ENCODE data around the gene NOS1AP. TPM values are rescaled to one million over a fixed set of nuclear protein-coding genes. Genes with fewer than 3 reads are reported as not detected.

Gene NOS1AP
- total and polyA plus RNA-seq, 2 experiments from 2014 or later, result 5.8 to 6.6 TPM

DNA sequence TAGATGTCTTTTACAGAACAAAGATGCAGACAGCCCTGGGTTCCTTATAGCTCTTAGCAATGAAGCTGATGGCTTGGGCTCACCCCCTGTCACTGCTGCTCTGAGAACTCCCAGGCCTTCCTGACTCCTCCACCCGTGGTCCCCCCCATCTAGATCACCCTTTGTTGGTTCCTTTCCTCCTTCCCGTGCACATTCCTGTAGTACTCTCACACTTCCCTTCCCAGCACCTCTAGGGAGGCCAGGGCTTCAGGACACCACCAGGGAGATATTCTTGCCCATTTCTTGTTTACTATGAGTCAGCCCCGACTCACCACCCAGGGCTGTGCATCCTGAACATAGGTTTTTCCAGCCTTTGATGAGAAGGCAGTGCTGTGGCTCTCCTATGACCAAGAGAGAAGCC is 14.4 kb upstream of the NOS1AP start:
- ATAC-seq (no peak), DNase-seq (ENCODE audit: low spot score) (no peak)
- Histone ChIP-seq H3K4me3 (no peak overlapping the region), H3K79me2 (replicated peaks; ENCODE audit: insufficient read depth) (no peaks in the 10 kb centered on the region), H3K4me1 (ENCODE audit: insufficient read depth) (no peaks in the 10 kb centered on the region), H3K27me3 (ENCODE audit: insufficient read depth) (no peaks in the 10 kb centered on the region), H3K4me2 (no peak overlapping the region), H3K9me2 (ENCODE audit: insufficient read depth) (no peaks in the 10 kb centered on the region), H3F3A (replicated peaks; ENCODE audit: low read depth) (no peaks in the 10 kb centered on the region), H3K36me3 (ENCODE audit: insufficient read depth) (no peaks in the 10 kb centered on the region), H3K27ac (ENCODE audit: low read depth) (no peak overlapping the region), H2AFZ (no peak overlapping the region), H4K20me1 (replicated peaks; ENCODE audit: insufficient read depth) (no peaks in the 10 kb centered on the region)
- Mint-ChIP-seq H3K9me3 (no peaks in the 10 kb centered on the region), H3K27ac (no peak overlapping the region), H3K36me3 (ENCODE audit: low read depth) (no peaks in the 10 kb centered on the region), H3K4me3 (no peak overlapping the region), H3K4me1 (peaks cover 6% of the 10 kb centered on the region; the same call in 2 of the 3 replicates), H3K27me3 (ENCODE audit: insufficient read depth, low read depth, poor library complexity) (peaks cover 3% of the 10 kb centered on the region)
- no peak for TF ChIP-seq NANOG (IDR thresholded peaks at IDR 0.05; ENCODE audit: borderline replicate concordance)
- TF ChIP-seq ZNF114 (CRISPR knock-in tag; IDR thresholded peaks at IDR 0.05), result no peak
- TF ChIP-seq POLR2AphosphoS5 (IDR thresholded peaks at IDR 0.05; ENCODE audit: low read depth), result no peak
- TF ChIP-seq, protein P1, sequence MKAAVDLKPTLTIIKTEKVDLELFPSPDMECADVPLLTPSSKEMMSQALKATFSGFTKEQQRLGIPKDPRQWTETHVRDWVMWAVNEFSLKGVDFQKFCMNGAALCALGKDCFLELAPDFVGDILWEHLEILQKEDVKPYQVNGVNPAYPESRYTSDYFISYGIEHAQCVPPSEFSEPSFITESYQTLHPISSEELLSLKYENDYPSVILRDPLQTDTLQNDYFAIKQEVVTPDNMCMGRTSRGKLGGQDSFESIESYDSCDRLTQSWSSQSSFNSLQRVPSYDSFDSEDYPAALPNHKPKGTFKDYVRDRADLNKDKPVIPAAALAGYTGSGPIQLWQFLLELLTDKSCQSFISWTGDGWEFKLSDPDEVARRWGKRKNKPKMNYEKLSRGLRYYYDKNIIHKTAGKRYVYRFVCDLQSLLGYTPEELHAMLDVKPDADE (IDR thresholded peaks at IDR 0.05), result no peak
- TF ChIP-seq, protein P2, sequence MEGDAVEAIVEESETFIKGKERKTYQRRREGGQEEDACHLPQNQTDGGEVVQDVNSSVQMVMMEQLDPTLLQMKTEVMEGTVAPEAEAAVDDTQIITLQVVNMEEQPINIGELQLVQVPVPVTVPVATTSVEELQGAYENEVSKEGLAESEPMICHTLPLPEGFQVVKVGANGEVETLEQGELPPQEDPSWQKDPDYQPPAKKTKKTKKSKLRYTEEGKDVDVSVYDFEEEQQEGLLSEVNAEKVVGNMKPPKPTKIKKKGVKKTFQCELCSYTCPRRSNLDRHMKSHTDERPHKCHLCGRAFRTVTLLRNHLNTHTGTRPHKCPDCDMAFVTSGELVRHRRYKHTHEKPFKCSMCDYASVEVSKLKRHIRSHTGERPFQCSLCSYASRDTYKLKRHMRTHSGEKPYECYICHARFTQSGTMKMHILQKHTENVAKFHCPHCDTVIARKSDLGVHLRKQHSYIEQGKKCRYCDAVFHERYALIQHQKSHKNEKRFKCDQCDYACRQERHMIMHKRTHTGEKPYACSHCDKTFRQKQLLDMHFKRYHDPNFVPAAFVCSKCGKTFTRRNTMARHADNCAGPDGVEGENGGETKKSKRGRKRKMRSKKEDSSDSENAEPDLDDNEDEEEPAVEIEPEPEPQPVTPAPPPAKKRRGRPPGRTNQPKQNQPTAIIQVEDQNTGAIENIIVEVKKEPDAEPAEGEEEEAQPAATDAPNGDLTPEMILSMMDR (conservative IDR thresholded peaks at IDR 0.05; ENCODE audit: low read depth in 2 of 2), result no peak
- TF ChIP-seq, protein P3, sequence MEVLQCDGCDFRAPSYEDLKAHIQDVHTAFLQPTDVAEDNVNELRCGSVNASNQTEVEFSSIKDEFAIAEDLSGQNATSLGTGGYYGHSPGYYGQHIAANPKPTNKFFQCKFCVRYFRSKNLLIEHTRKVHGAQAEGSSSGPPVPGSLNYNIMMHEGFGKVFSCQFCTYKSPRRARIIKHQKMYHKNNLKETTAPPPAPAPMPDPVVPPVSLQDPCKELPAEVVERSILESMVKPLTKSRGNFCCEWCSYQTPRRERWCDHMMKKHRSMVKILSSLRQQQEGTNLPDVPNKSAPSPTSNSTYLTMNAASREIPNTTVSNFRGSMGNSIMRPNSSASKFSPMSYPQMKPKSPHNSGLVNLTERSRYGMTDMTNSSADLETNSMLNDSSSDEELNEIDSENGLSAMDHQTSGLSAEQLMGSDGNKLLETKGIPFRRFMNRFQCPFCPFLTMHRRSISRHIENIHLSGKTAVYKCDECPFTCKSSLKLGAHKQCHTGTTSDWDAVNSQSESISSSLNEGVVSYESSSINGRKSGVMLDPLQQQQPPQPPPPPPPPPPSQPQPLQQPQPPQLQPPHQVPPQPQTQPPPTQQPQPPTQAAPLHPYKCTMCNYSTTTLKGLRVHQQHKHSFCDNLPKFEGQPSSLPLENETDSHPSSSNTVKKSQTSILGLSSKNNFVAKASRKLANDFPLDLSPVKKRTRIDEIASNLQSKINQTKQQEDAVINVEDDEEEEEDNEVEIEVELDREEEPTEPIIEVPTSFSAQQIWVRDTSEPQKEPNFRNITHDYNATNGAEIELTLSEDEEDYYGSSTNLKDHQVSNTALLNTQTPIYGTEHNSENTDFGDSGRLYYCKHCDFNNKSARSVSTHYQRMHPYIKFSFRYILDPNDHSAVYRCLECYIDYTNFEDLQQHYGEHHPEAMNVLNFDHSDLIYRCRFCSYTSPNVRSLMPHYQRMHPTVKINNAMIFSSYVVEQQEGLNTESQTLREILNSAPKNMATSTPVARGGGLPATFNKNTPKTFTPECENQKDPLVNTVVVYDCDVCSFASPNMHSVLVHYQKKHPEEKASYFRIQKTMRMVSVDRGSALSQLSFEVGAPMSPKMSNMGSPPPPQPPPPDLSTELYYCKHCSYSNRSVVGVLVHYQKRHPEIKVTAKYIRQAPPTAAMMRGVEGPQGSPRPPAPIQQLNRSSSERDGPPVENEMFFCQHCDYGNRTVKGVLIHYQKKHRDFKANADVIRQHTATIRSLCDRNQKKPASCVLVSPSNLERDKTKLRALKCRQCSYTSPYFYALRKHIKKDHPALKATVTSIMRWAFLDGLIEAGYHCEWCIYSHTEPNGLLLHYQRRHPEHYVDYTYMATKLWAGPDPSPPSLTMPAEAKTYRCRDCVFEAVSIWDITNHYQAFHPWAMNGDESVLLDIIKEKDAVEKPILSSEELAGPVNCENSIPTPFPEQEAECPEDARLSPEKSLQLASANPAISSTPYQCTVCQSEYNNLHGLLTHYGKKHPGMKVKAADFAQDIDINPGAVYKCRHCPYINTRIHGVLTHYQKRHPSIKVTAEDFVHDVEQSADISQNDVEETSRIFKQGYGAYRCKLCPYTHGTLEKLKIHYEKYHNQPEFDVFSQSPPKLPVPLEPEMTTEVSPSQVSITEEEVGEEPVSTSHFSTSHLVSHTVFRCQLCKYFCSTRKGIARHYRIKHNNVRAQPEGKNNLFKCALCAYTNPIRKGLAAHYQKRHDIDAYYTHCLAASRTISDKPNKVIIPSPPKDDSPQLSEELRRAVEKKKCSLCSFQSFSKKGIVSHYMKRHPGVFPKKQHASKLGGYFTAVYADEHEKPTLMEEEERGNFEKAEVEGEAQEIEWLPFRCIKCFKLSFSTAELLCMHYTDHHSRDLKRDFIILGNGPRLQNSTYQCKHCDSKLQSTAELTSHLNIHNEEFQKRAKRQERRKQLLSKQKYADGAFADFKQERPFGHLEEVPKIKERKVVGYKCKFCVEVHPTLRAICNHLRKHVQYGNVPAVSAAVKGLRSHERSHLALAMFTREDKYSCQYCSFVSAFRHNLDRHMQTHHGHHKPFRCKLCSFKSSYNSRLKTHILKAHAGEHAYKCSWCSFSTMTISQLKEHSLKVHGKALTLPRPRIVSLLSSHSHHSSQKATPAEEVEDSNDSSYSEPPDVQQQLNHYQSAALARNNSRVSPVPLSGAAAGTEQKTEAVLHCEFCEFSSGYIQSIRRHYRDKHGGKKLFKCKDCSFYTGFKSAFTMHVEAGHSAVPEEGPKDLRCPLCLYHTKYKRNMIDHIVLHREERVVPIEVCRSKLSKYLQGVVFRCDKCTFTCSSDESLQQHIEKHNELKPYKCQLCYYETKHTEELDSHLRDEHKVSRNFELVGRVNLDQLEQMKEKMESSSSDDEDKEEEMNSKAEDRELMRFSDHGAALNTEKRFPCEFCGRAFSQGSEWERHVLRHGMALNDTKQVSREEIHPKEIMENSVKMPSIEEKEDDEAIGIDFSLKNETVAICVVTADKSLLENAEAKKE (CRISPR knock-in tag; IDR thresholded peaks at IDR 0.05), result no peak
- TF ChIP-seq EZH2 (IDR thresholded peaks at IDR 0.05; ENCODE audit: low read depth, unreplicated experiment), result no peak
- TF ChIP-seq, protein P4, sequence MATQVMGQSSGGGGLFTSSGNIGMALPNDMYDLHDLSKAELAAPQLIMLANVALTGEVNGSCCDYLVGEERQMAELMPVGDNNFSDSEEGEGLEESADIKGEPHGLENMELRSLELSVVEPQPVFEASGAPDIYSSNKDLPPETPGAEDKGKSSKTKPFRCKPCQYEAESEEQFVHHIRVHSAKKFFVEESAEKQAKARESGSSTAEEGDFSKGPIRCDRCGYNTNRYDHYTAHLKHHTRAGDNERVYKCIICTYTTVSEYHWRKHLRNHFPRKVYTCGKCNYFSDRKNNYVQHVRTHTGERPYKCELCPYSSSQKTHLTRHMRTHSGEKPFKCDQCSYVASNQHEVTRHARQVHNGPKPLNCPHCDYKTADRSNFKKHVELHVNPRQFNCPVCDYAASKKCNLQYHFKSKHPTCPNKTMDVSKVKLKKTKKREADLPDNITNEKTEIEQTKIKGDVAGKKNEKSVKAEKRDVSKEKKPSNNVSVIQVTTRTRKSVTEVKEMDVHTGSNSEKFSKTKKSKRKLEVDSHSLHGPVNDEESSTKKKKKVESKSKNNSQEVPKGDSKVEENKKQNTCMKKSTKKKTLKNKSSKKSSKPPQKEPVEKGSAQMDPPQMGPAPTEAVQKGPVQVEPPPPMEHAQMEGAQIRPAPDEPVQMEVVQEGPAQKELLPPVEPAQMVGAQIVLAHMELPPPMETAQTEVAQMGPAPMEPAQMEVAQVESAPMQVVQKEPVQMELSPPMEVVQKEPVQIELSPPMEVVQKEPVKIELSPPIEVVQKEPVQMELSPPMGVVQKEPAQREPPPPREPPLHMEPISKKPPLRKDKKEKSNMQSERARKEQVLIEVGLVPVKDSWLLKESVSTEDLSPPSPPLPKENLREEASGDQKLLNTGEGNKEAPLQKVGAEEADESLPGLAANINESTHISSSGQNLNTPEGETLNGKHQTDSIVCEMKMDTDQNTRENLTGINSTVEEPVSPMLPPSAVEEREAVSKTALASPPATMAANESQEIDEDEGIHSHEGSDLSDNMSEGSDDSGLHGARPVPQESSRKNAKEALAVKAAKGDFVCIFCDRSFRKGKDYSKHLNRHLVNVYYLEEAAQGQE (IDR thresholded peaks at IDR 0.05; ENCODE audit: unreplicated experiment), result no peak
- no peak for TF ChIP-seq STAT1 (IDR thresholded peaks at IDR 0.05; ENCODE audit: unreplicated experiment)
- no peak for TF ChIP-seq ZNF331 (CRISPR knock-in tag; IDR thresholded peaks at IDR 0.05; ENCODE audit: low read depth)
- TF ChIP-seq CREB1 (CRISPR knock-in tag; IDR thresholded peaks at IDR 0.05; ENCODE audit: low read depth), result no peak
- TF ChIP-seq EZH2phosphoT487 (IDR thresholded peaks at IDR 0.05; ENCODE audit: unreplicated experiment), result no peak
- TF ChIP-seq JUNB (IDR thresholded peaks at IDR 0.05; ENCODE audit: unreplicated experiment), result no peak
